ENCODE measurements around the gene NRP1.
"Not testable (repeated sequence)": the region's sequence is repeated elsewhere in the genome, so short reads cannot be mapped to it uniquely, and the experiment has no call there.

Gene NRP1

DNA sequence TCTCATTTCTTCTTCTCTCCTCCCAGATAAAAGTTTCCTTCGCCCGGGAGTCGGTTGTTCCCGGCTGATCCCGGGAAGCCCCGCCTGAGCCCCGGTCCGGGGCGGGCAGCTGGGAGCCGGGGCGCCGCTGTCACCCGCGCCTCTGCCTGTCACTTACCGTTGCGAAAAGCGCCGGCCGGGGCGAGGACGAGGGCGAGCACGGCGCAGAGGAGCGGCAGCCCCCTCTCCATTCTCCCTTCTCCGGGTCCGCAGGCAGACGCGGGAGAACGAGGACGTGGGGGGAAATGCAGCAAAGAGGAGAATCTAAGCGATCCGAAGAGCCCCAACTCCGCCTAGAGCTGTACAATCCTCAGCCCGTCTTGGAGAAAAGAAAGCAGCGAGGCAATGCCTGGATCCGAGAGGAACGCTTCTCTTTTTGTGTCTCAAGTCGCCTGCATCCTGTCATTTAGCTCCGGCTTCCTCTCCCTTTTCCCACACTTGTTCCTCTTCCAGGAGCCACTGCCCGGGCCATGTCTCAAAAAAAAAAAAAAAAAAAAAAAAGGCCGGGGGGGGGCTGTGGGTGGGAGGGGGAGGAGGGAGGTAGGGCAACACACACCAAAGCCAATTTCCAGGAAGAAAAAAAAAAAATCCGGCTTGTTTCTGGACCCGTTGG, at the start of gene NRP1:
NRP1 (minus strand) TSS at position 515 of the 652 bp plus-strand sequence; CDS start at position 230, 285 bp downstream.
- in situ Hi-C loops (cut with MboI; ENCODE audit: low sequenced_read_pairs), result no loop called here

DNA sequence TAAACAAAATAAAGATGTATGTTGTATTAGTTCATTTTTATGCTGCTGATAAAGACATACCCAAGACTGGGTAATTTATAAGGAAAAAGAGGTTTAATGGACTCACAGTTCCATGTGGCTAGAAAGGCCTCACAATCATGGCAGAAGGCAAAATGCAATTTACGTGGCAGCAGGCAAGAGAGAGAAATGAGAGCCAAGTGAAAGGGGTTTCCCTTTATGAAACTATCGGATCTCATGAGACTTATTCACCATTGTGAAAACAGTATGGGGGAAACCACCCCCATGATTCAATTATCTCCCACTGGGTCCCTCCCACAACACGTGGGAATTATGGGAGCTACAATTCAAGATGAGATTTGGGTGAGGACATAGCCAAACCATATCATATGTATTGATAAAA, 49.7 kb upstream of the NRP1 start:
- in situ Hi-C loops (cut with MboI; ENCODE audit: low sequenced_read_pairs), result not testable (repeated sequence)

DNA sequence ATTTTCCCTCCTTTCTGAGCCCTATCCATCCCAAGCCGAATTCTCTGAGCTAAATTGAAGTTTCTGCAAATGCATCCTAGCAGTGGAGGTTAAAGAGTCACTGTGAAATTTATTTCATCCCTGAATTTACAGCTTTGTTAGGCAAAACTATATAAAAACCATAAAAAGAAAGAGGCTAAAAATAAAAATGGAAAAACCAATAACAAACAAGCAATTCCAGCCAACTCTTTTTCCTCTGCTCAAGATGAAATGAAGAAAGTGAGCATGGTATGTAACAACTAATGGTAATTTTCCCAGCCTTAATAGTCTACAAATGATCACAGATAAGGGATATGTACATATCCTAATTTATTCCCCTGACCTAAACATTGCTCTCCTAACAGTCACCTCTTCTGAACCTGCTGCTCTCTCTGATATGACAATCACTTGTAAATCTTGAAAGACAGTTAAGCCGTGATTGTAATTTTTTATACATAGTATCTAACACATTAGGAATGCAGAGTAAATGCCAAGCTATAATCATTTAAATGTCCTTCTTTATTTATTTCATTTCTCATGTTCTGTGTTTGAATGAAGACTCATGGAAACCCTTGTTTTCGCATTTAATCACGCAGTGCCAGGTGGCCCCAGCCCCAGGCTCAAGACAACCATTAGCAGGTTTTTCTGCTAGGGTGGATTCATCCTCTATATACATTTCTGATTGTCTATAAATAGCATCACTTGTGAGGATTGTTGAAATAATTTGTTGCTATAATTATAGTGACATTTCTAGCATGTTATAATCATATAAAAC, 48.6 kb upstream of the NRP1 start:
- in situ Hi-C loops (cut with MboI; ENCODE audit: low sequenced_read_pairs), result no loop called here

DNA sequence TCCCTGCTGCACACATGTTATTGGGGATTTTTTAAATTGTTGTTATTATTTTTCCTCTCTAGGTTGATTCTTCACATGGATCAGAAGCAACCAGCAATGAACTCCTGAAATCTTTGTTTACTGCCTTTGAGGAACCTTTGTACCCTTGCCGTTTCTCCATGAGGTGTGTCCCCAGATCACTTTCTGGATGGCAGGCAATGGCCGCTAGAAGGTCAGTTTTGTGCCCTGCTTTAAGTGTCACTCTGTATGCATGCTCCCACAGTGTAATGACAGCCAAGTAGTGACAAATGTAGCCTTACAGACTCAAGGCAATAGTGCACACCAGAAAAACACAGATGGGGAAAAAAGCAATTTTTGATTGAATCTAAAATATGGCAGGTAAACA, 47.7 kb upstream of the NRP1 start:
- in situ Hi-C loops (cut with MboI; ENCODE audit: low sequenced_read_pairs), result no loop called here

DNA sequence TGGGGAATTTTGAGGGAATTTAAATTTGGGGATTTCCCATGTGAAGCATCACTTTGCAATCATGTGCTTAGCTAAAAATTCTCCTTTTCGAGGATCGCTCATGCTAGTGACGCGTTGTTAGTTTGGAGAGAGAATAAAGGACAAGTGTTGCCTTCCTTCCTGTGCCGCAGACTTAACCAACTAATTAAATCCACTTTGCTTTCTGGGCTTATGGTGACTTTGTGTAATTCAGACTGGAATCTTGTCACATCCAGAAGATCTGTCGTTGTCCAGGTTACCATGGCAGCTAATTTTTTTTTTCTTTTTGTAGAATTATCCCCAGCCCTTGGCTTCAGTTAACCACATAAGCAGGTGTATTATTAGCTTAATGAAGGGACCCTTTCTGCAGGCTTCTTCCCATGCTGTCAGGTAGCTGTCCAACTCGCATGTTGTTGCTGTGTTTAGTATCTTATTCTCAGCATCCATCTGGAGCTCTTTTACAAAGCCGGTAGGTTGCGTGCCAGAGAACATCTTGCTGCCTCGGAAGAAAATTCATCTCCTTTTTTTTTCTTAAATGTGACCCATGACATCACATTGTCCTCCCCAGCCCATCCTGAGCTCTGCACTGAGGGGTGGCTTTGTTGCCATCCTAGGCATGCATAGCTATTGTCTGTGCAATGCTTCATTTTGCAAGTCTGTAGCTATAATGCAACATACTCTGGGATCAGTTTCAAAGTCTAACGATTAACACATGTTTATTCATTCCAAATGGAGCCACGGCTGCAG, 47.2 kb upstream of the NRP1 start:
- in situ Hi-C loops (cut with MboI; ENCODE audit: low sequenced_read_pairs), result no loop called here

DNA sequence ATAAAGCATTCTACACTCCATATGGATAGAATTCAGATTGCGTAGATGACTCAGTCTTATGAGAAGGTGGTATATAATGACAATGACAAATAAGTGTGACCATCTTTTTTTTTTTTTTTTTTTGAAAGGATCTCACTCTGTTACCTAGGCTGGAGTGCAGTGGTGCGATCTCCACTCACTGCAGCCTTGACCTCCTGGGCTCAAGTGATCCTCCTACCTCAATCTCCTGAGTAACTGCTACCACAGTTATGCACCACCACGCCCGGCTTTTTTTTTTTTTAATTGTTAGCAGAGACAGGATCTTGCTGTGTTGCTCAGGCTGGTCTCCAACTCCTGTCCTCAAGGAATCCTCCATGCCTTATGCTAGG, 43.2 kb upstream of the NRP1 start:
- in situ Hi-C loops (cut with MboI; ENCODE audit: low sequenced_read_pairs), result no loop called here

DNA sequence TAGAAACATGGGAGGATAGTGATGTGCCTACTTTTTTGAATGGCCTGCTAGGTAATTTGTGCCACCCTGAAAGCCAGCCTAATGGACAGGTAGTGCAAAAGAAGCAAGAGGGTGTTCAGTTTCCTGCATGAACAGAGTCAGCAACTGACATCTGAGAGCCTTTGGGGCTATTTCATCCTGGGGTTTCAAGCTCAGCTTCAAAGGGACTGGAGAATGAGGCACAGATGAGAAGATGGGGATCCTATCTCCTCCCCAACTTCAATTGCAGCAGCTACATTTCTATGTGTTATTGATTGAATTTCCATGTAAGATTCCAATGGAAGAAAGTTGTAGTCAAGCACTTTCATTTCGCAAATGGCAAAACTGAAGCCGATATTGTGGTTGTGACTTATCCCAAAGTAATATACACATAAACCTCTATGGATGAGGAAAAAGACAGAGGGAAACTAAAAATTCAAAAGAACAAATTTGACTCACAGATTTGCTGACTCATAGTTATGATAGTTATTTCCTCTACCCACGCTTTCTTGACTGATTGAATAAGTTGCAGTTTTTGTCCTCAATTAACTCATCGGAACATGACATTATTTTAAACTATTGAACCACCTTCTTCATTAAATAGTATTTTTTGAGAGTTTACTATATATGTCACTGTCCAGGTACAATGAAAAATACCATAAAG, 42.6 kb upstream of the NRP1 start:
- in situ Hi-C loops (cut with MboI; ENCODE audit: low sequenced_read_pairs), result no loop called here

DNA sequence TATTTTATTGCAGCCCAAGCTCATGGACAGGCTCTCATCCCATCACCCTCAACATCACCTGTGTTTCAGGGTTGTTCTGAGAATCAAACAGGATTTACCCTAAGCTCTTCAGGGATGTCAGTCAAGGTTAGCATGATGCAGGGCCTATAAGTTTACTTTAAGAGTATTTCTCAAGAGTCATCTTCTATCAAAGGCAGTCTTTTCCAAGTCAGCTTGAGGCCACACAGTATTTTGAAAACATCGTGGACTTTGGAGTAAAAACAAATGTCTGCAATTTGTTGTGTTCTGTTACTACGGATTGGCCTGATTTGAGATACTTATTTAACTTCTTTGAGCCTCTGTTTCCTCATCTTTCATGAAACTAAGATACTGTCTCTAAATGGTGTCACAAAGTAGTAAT, 42.0 kb upstream of the NRP1 start:
- in situ Hi-C loops (cut with MboI; ENCODE audit: low sequenced_read_pairs), result no loop called here

DNA sequence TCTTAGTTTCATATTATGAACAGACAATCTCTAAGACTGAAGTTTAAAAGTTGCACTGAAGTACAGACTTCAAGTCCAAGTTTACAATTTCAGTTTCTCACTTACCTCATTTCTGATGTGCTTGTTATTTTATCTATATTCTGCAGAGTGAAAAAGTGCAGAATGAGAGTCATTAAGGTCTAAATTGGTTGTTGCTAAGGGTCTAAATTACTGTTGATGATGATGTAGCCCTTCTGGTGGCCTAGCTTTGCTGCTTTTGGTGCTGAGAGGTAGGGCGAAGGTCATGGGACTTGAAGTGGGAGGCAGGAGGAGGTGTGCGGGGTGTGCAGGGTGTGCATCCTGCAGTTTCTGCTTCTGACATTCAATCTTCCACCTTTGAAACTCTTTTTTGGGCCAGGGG, 38.8 kb upstream of the NRP1 start:
- in situ Hi-C loops (cut with MboI; ENCODE audit: low sequenced_read_pairs), result no loop called here

DNA sequence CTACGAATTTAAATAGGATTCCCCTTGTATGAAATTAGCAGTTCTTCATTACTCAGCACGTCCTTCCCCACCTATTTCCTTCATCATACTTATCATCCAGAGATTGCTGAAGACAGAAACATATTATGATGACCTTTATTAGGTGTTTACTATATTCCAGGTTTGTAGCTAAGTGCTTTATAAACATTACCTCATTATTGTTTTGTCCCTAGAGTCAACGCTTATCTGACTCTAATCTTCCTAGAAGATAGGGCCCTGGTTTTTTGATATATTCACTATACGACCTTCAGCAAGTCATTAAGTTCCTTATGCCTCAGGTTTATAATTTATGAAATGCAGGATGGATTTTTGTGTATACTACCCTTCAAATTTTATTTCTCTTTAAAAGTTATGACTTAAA, 36.8 kb upstream of the NRP1 start:
- in situ Hi-C loops (cut with MboI; ENCODE audit: low sequenced_read_pairs), result no loop called here

DNA sequence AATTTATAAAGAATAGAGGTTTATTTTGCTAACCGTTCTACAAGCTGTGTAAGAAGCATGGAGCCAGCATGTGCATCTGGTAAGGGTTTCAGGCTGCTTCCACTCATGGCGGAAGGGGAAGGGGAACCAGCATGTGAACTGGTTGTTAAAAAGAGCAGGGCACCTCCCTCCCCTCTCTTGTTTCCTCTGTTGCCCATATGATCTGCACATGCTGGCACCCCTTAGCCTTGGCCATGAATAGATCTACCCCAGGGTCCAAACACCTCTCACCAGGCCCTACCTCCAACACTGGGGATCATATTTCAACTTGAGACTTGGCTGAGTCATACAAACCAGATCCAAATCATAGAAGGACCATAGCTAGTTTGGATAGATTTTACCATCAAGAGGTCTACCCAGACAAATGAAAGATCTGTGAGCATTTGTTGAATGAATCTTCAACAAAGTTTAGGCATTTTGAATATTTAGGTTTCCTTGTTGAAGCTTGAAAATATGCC, 36.0 kb upstream of the NRP1 start:
- in situ Hi-C loops (cut with MboI; ENCODE audit: low sequenced_read_pairs), result no loop called here

DNA sequence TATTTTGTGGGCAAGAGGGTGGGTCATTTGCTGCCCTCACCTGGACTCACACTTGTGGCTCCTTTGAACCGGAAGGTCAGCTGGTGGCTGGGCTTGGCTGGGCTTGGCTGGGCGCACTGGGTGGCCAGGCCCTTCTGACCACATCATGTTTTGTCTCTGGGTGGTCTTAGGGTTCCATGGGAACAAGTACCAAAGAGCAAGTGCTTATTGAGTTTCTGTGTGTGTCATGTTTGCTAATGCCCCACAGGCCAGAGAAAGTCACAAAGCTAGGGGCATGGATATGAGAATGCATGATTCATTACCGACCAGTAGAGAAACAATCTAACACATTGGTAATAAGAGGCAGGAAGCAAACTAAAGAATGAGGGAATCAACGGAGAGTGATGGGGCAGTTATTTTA, 33.6 kb upstream of the NRP1 start:
- in situ Hi-C loops (cut with MboI; ENCODE audit: low sequenced_read_pairs), result no loop called here

DNA sequence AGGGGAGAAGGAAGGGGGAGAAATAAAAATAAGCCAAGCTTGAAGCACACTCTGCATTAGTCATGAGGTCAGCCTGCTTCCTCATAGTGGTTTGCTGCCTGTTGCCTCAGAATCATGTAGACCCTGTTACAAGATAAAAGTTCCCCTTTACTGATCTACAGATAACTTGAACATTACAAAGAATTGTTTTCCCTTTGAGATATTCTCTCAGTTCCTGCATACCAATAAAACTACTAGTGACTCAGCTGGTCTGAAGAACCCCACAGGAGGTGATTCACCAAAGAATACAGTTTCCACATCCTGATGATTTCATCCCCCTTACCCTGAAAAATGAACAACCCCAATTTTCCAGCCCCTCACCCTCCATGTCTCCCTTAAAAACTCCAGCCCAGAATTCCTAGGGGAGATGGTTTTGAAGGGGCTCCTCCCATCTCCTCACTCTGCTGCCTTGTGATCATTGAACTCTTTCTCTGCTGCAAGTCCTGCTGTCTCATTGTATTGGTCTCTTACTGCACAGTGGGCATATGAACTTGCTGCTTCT, 31.5 kb upstream of the NRP1 start:
- in situ Hi-C loops (cut with MboI; ENCODE audit: low sequenced_read_pairs), result no loop called here

DNA sequence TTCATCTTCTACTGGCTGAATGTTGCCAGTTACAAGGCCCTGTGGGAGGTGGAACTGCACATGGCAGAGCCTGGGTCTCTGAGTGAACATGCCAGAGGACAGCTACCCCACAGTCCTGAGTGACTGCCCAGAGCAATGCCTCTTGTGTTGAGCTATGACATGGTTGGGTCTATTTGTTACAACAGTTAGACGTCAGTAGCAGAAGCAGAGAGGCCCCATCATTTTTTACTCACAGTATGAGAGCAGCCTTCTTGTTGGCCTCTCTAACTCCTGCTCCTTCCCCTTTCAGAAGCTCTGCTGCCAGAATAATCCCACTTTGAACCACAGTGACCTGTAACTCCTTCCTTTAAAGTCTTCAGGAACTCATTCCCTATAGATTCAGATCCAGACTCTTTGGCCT, 30.8 kb upstream of the NRP1 start:
- in situ Hi-C loops (cut with MboI; ENCODE audit: low sequenced_read_pairs), result no loop called here

DNA sequence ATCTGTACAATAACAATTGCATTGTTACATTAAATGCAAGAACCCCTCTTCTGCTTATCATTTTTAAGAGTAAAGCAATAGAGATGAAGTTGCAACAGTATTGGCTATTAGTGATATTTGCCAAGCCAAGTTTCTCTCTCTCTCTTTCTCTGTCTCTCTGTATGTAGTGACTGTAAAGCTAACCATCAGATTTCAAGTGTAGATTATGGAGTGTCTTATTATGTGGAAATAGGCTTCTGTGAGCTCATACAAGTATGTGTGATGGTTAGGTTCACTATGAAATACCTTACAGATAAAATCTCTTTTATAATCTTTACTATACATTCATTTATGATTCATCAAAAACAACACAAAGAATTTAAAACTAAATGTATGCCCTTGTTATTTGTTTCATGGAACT, 28.6 kb upstream of the NRP1 start:
- in situ Hi-C loops (cut with MboI; ENCODE audit: low sequenced_read_pairs), result no loop called here

DNA sequence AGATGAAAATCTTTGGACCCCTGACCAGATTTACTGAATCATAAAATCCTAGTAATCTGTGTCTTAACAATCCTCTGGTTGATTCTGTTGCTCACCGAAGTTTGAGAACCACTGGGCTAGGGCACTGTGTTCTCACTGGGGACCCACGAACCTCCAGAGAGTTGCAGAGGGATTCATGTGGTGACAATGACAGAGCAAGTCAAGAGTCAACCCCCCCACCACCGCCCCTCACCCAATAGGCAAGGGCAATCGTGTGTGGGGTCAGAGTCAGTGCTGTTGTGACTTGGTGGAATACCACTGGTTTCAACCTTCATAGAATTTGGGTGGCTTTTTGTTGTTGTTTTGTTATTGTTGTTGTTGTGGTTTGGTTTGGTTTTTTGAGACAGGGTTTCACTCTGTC, 23.5 kb upstream of the NRP1 start:
- in situ Hi-C loops (cut with MboI; ENCODE audit: low sequenced_read_pairs), result no loop called here

DNA sequence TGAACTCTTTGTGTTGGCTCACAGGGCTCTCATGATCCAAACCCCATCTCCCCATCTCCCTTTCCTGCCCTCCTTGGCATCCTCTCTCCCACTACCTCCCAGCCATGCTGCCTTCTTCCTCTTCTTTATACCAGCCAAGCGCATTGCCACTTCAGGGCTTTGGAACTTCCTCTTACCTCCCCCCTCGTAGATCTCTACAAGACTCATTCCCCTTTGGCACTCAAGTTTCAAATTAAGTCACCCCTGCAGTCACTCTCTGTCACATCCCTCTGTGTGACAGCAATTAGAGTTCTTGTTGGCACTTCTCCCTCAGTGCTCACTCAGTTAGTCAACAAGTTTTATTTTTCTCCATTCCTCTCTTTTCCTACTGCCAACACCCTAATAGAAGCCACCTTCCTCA, 20.8 kb upstream of the NRP1 start:
- in situ Hi-C loops (cut with MboI; ENCODE audit: low sequenced_read_pairs), result no loop called here

DNA sequence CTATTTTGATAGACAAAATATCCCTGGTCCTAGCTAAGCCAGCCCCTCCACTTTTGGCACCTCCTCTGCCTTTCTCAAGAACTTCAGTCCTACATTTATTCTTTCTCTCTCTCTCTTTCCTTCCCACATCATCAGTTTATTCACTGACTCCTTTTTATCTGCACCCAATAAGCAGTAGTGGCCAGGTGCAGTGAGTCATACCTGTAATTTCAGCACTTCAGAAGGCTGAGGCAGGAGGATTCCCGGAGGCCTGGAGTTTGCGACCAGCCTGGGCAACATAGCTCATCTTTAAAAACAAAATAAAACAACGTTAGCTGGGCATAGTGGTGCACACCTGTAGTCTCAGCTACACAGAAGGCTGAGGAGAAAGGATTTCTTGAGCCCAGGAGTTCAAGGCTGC, 19.4 kb upstream of the NRP1 start:
- in situ Hi-C loops (cut with MboI; ENCODE audit: low sequenced_read_pairs), result no loop called here

DNA sequence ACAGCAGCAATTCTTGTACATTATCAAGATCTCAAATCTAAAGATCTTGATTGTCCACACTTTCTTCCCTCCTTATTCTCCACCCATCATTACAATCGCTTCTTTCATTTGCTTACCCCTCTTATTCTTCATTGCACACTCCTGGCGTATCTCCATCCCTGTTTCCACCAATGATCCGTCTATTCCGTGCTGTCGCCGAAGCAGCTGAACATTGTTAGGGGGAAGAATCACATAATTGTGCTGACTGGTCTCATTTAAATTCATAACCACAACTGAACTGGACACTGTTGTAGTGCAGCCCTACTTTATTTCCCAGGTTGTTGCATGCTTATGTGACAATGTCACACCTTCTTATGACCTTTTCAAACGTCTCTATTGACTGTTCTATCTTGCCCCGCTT, 18.9 kb upstream of the NRP1 start:
- in situ Hi-C loops (cut with MboI; ENCODE audit: low sequenced_read_pairs), result no loop called here

DNA sequence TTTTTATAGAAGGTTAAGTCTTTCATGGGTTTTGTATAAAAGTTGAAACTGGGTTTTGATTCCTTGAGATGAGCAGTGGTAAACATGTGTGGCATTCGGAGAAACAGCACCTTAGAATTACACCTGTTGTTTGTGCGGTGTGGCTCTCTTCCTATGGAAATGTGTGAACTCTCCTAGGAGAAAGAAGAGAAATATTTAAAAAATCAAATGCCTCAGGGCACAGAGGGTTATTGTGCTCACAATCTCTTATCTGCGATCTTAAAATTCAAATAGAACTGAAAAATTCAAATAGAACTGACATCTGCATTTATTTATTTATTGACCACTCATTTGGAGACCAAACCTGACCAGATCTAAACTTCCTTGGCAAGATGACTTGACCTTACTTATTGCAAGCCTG, 18.1 kb upstream of the NRP1 start:
- in situ Hi-C loops (cut with MboI; ENCODE audit: low sequenced_read_pairs), result no loop called here

DNA sequence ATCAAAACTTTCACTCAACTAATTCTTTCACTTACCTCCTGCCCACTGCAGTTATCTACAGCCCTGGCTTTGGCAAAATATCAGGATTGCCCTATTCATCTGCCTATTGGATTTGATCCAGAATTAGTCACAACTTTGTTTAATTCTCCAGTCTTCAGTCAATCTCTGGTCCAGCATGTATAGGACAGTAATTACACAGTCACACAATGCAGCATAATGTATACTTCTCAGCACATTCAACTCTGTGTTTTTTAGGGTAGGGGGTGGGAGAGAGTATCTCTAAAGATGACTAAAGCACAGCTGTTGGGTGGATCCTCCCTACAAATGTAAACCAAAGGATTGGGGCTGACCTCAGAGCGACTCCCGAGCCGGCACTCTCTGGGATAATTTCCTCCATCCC, 17.7 kb upstream of the NRP1 start:
- in situ Hi-C loops (cut with MboI; ENCODE audit: low sequenced_read_pairs), result no loop called here
